Activated CD8-positive, alpha-beta memory T cell treated with anti-CD3 and anti-CD28 coated beads for 1 hour (primary cell): ENCODE results near the gene SHH.

Experiments used
- DNase-seq, 2 donors: peaks; one replicate each; pipeline ENCODE4 v3.0.0-alpha.2; 2020; ENCODE audit warnings: low read depth in 1 of 2; ENCODE audit errors: extremely low read depth in 1 of 2

The SHH gene

DNA sequence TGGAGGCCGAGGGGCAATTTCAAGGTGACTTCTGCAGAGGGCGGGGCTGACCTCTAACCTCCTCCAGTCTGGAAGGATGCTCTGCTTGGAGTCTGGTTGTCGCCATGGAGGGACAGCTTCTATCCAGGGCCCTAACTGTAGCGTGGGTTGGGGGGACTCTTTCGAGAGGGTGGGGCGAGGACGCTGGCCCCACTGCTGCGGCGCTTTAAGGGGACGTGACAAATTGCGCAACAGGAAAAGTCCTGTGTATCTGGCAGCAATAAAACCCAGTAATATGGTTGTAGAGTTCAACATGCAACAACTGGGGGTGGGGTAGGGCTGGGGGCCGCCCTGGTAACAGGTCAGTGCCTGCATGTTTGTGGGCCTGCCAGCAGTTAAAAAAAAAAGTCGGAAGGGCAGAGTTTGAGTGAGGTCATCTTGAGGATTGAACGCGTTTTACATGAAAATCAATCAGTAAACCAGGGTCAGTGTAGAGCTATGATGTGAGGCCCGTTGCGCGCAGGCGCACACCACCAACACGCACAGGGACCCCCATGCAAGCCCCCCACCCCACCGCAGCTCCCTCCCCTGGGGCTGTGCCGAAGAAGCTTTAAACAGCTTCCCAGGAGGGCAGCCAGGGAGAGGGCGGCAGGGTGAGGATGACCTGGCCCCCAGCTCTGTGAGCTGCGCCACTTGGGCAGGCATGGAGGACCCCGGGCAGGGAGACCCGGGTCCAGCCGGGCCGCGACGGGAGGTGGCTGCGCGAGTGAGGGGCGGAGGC lies 4.3 kb downstream of the SHH start:
- no peak for DNase-seq

- DNase-seq, result no peak
Observed at GRCh38 chr7:155807065-155807671, 5.1 kb downstream of the SHH start.

DNA sequence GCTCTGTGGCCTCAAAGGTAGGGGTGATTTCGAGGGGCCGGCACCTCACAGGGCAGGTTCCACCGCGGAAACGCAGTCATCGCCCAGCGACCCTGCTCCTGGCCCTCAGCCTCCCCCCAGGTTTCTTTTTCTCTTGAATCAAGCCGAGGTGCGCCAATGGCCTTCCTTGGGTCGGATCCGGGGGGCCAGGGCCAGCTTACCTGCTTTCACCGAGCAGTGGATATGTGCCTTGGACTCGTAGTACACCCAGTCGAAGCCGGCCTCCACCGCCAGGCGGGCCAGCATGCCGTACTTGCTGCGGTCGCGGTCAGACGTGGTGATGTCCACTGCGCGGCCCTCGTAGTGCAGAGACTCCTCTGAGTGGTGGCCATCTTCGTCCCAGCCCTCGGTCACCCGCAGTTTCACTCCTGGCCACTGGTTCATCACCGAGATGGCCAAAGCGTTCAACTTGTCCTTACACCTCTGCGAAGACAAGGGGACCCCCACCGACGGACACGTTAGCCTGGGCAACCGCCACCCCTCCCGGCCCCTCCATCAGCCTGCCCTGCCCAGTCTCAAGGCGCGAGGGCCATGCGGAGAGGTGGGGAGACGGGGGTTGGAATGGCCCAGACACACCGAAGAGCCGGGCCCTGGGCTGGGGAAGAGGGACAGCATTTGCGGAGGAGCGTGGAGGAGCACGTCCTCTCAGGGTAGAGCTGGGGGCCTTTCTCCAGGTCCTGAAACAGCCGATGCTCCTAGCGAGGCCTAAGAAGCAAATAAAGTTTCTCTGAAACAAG lies 6.0 kb downstream of the SHH start:
- no peak for DNase-seq

DNA sequence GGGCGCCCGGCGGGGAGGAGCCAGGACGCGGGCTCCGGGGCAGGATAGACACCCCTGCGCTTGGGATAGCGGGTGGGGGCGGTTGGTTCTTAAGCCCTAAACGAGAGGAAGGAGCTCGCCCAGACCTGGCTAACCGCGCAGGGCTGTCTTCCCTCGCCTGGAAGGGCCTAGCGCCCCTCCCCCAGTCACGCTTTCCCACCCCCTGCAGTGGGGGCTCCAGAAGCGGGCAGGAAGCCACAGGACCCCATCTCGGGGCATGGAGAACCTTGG lies 6.5 kb downstream of the SHH start:
- DNase-seq, result no peak

DNA sequence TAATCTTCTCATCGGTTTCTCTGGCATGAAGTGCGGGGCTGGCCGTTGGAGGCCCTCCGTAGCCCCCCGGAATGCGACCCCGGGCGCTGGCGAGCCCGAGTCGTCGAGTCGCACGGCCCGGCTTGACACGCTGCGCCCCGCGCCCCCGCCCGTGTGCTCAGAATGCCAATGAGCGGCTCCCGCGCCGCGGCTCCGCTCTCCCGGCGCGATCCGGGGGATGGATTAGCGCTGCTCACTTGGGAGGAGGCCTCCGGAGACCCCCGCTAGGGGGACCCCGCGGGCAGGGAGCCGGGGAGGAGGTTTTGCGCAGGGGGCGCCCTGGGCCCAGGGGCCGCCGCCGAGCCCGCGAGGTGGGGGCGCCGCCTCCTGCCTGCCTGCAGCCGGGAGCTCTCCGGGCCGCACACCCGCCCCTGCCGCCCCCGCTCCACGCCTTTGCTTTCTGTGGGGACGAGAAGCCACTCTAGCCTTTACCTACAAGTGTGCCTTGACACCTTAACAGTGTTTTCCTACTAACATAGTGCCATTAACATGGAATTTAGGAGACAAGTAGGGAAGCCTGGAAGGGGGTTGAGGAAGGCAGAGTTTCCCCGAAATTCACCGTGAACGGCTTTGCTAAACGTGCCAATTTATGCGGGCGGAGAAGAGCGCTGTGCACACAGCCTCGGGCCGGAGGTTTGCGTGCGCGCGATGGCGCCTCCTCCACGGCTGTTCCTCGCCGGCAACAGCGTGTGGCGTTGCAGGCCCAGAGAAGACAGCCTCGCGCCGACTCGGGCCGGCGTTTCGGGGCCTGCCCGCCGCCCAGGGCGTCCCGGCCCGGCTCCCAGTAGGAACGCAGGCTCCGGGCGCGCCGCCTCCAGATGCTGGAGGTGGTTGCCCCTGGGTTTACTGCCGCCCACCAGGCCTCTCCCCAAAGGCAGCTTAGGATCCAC lies 7.1 kb downstream of the SHH start:
- peak in 1 of 2 donors; percentile 22 for DNase-seq

DNA sequence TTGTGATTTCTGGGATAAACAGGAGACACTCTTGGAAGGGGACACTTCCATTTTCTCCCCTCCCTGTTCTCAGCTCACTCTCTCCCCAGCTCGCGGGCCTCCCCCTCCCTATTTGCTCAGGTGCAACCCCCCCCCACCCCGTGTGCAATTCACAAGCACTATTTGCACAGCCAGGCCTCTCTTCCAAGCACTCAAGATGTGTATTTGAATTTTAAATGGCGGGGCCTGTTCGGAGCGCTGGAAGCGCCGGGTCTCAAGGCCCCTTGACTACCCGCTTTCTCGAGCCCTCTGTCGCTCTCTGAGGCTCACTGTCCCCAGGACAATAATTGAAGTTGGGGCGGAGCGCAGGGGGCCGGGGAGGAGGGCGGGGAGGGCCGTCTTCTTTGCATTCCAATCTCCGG lies 7.8 kb downstream of the SHH start:
- no peak for DNase-seq

- no peak for DNase-seq
Observed at GRCh38 chr7:155803418-155804376, 8.6 kb downstream of the SHH start.

GRCh38 chr7:155802906-155803417 lies 9.3 kb downstream of the SHH start:
- DNase-seq, result no peak

DNA sequence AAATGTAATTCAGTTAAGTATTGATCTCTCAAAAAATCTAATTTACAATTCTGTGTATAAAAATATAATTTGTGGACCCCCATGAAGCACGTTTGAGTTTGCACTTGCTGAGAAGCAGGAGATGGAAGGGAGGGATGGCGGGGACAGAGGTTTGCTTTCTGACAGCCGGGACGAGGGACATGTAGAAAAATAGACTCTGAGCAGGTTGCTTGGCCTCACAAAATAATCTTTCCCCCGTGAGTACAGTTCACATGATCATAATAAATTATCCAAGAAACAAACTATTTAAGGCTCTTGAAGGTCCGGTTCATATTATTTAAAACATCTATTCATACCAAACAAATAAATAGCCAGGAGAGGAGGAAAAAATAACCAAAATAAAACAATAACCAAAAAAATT lies 10.0 kb downstream of the SHH start:
- DNase-seq, result no peak

GRCh38 chr7:155800741-155801267 lies 11.5 kb downstream of the SHH start:
- DNase-seq, result no peak

DNA sequence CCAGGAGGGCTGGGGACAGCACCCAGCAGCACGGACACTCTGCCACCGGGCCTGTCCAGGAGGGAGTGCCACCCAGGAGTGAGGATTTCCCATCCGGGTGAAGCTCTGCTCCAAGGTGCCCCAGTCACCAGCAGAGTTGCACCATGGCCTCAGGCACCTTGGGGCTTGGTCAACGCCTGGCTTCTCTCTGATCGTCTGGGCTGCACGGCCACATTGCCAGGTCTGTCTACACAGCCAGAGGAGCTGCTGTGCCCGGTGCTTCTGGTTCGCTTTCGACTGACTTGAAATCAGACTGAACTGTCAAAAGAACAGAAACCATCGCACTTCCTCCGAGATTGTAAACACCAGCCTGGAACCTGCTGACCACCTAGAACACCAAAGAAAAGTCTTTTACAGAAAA lies 12.0 kb downstream of the SHH start:
- DNase-seq, result no peak

GRCh38 chr7:155799514-155799913 lies 12.7 kb downstream of the SHH start:
- no peak for DNase-seq

DNA sequence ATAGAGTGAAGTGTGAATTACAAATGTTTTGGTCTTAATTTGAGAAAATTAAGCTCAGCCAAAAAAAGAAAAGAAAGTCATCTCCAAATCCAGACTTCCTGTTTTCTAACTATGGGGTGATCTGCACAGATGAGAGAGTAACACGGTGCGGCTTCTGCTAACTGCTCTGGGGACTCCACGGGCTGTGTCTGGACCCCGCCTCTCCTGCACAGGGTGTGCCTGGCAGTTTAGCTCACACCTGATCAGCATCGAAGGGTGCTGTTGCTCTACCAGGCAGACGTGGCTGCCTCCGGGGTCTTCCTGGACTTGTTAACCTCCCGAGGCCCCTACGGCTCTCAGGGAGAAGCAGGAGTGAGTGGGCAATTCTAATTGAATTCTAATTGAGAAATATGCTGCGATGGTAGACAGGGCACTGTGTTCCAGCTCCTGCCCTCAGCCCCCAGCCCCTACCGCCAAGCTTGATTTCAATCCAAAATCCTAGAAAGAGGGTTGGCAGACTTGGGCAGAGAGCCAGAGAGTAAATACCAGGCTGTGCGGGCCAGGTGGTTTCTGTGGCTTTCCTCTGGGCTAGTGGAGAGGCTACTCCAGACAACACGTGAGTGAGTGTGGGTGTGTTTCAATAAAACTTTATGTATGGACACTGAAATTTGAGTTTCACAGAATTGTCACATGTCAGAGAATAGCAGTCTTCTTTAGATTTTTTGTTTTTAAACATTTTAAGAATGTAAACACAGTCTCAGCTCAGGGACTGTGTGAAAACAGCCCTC lies 13.4 kb downstream of the SHH start:
- no peak for DNase-seq

GRCh38 chr7:155797262-155798250 lies 14.7 kb downstream of the SHH start:
- DNase-seq, result no peak

- DNase-seq, result peak in 1 of 2 donors; percentile 57
Observed at GRCh38 chr7:155796381-155797261, 15.6 kb downstream of the SHH start.

DNA sequence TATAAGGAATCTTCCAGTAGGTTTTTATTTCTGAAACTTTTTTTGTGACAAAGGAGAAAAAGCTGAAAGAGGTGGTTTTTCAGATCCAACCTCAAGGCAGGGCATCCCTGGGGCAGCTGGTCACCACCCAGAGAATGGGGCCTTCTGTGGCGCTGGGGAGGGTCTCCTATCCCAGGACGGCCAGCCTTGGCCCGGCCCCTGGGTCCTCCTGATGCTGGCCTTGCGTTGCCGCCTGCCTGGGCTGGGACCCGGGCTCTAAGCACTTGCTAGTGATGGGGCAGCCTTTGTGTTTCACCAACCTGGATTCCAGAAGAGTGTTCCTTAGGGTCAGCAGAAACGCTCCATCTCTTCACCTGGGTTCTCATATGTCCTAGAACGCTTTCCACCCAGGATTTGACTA lies 16.3 kb downstream of the SHH start:
- DNase-seq, result no peak

DNA sequence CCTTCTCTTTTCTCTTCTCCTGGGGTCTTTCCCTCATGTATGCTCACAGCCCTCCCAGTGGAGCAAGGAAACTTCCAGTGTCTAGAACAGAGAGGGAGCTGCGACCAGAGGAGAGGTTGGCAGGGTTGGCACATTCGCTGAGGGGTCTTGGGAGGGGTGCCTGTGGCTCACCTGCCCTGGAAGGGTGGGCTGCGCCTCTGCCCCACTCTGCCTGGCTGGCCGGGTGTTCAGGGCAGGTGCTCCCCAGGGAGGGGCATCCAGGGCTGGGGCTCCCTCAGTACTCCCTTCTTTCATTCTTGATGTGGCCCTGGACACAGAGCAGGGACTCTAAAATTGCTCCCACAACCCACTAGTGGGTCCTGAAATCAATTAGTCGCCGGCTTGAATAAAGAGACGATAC lies 16.9 kb downstream of the SHH start:
- DNase-seq, result no peak
